Upper lobe of left lung (tissue), 4 donors: ENCODE measurements around the gene NAGS.

Source experiments
- CTCF ChIP-seq, 6 experiments: fragments of 450-650 bp in 4 of 6; fragments of 200-600 bp in 2 of 6; sonication (generic) in 2 of 6; IDR thresholded peaks; one replicate each; pipeline ENCODE4 v1.5.1; 2016 to 2019; ENCODE audit warnings: antibody characterized with exemption in 6 of 6
- EP300 ChIP-seq, 4 donors: sonication (generic); formaldehyde crosslinking; IDR thresholded peaks; one replicate each; pipeline ENCODE4 v1.5.1; 2017; ENCODE audit warnings: antibody characterized with exemption in 4 of 4, control low read depth in 2 of 4
- POLR2A ChIP-seq, 4 donors: fragments of 450-650 bp; IDR thresholded peaks; one replicate each; pipeline ENCODE4 v1.5.1; 2016 to 2017; ENCODE audit warnings: antibody characterized with exemption in 4 of 4, mild to moderate bottlenecking in 2 of 4
- POLR2AphosphoS5 ChIP-seq, 2 donors: sonication (generic); formaldehyde crosslinking; IDR thresholded peaks; one replicate each; pipeline ENCODE4 v1.5.1; 2017; ENCODE audit warnings: antibody characterized with exemption in 2 of 2

- TF ChIP-seq CTCF (IDR thresholded peaks at IDR 0.05) (peak in 2 of 6 experiments; percentile 4 to 22), POLR2A (IDR thresholded peaks at IDR 0.05) (no peak), POLR2AphosphoS5 (IDR thresholded peaks at IDR 0.05) (no peak), EP300 (IDR thresholded peaks at IDR 0.05) (no peak)
These were observed 3.2 kb downstream of the NAGS start for GRCh38 chr17:44007346-44008204.
